ENCODE results near the gene PSME3.

Gene PSME3

GRCh38 chr17:42832934-42833766, at the start of gene PSME3:
Gene PSME3, plus strand, starts transcription at chr17:42833397. Its CDS starts 235 bp downstream, at chr17:42833632.
- DNase-seq, result peak; percentile 85

GRCh38 chr17:42783791-42784138, 49.4 kb upstream of the PSME3 start:
- DNase-seq, result no peak

GRCh38 chr17:42784409-42784808, 48.8 kb upstream of the PSME3 start:
- no peak for DNase-seq

- no peak for DNase-seq
Measured at GRCh38 chr17:42784811-42785592, 48.2 kb upstream of the PSME3 start.

- no peak for DNase-seq
Measured at GRCh38 chr17:42787266-42787665, 45.9 kb upstream of the PSME3 start.

- DNase-seq, result no peak
Measured at GRCh38 chr17:42791948-42792347, 41.2 kb upstream of the PSME3 start.

- DNase-seq, result no peak
Measured at GRCh38 chr17:42792545-42792944, 40.7 kb upstream of the PSME3 start.

GRCh38 chr17:42795061-42795460, 38.1 kb upstream of the PSME3 start:
- DNase-seq, result no peak

- no peak for DNase-seq
Measured at GRCh38 chr17:42795465-42795864, 37.7 kb upstream of the PSME3 start.

GRCh38 chr17:42796066-42796758, 37.0 kb upstream of the PSME3 start:
- no peak for DNase-seq

GRCh38 chr17:42797067-42798007, 35.9 kb upstream of the PSME3 start:
- no peak for DNase-seq

- DNase-seq, result no peak
Measured at GRCh38 chr17:42798011-42798382, 35.2 kb upstream of the PSME3 start.

GRCh38 chr17:42798383-42799380, 34.5 kb upstream of the PSME3 start, which contains the start of the genes CNTD1 and COA3:
Gene CNTD1, plus strand, starts transcription at chr17:42798861. Its CDS starts 207 bp downstream, at chr17:42799068.
Gene COA3, minus strand, starts transcription at chr17:42798704. Its CDS starts 23 bp downstream, at chr17:42798681.
- DNase-seq, result peak; percentile 81

- no peak for DNase-seq
Measured at GRCh38 chr17:42803074-42803883, 29.9 kb upstream of the PSME3 start.

GRCh38 chr17:42804918-42805367, 28.3 kb upstream of the PSME3 start:
- DNase-seq, result no peak

- no peak for DNase-seq
Measured at GRCh38 chr17:42806249-42806648, 26.9 kb upstream of the PSME3 start.

GRCh38 chr17:42809250-42809649, 23.9 kb upstream of the PSME3 start:
- no peak for DNase-seq

GRCh38 chr17:42814633-42815399, 18.4 kb upstream of the PSME3 start:
- no peak for DNase-seq

- no peak for DNase-seq
Measured at GRCh38 chr17:42817866-42818265, 15.3 kb upstream of the PSME3 start.
